Measurements from ENCODE around the gene SUSD2. TPM values are rescaled to one million over a fixed set of nuclear protein-coding genes. Genes with fewer than 3 reads are reported as not detected.
"Not testable (repeated sequence)": the region's sequence is repeated elsewhere in the genome, so short reads cannot be mapped to it uniquely, and the experiment has no call there.

Gene SUSD2
- total RNA-seq: 1 to 10 TPM in 3 of 4 donors, under 1 TPM in 1; 0.76 to 4.1 (median 1.6) TPM

DNA sequence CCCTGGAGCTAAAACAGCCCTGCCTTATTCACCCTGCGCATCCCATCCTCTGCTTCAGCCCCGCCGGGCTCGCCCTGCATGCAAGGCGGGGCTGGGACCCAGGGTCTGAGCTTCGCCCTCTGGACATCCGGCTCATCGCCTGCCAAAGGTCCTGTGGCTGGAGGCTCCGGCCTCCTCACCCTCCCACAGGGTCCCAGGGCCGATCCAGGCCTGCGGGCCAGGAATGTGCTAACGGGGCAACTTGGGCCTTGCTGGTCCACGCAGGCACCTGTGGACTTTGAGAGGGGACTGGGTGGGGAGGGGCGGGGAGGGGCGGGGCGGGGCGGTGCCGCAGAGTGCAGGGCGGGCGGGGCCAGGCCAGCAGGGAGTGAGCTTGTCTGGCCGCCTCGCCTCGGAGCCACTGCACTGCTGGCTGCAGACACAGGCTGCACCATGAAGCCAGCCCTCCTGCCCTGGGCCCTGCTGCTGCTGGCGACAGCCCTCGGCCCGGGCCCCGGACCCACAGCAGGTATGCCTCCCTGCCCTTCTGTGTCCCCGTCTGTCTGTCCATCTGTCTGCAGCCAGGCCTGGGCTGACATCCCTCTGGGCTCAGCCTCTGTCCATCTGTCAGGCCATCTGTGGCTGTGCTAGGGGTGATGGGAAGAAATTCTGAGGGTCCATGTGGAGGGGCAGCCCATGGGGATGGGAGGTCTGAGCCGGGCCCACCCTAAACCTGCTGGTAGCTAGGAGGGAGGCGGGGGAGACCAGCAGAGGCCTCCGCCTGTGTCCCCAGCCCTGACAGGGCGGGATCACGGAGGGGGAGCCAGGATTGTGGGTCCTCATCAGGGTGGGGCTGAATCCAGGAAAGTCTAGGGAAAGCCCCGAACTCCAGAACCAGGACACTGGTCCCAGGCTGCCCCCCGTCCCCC is at the start of gene SUSD2:
Gene SUSD2 (plus strand): TSS at position 400 of the 908 bp plus-strand sequence. CDS start 33 bp downstream, at position 433.
- DNase-seq: no peak
- Histone ChIP-seq H3K4me3 (peak within 1 kb of the TSS in 1 of 4 donors; percentile 28), H3K4me1 (no peaks in the 10 kb centered on the region), H3K27ac (peak within 1 kb of the TSS in 2 of 4 donors; percentile 44 to 46), H3K27me3 (no peaks in the 10 kb centered on the region), H3K9me3 (no peaks in the 10 kb centered on the region), H3K36me3 (no peaks in the 10 kb centered on the region)
- ATAC-seq: peak in 1 of 2 donors; percentile 5
- no peak for TF ChIP-seq CTCF (IDR thresholded peaks at IDR 0.05 in 4 of 5, conservative IDR thresholded peaks at IDR 0.05 in 1 of 5)
- no peak for TF ChIP-seq POLR2A (IDR thresholded peaks at IDR 0.05)
- in situ Hi-C loops (cut with MboI; ENCODE audit: low sequenced_read_pairs in 4 of 4): no loop called here
- intact Hi-C loops (cut with DNase I; ENCODE audit: low total_unique reads): no loop called here

GRCh38 chr22:24133187-24133965 is 47.9 kb upstream of the SUSD2 start:
- Histone ChIP-seq H3K36me3 (peaks cover 0 to 14% of the 10 kb centered on the region in 2 donors), H3K4me3 (no peak overlapping the region), H3K27ac (no peak overlapping the region), H3K27me3 (no peaks in the 10 kb centered on the region), H3K9me3 (no peaks in the 10 kb centered on the region), H3K4me1 (no peaks in the 10 kb centered on the region)
- in situ Hi-C loops (cut with MboI; ENCODE audit: low sequenced_read_pairs in 4 of 4): no loop called here
- DNase-seq (no peak), ATAC-seq (no peak)
- TF ChIP-seq POLR2A (IDR thresholded peaks at IDR 0.05): no peak
- TF ChIP-seq CTCF (IDR thresholded peaks at IDR 0.05 in 4 of 5, conservative IDR thresholded peaks at IDR 0.05 in 1 of 5): peak in 3 of 5 experiments; percentile 11 to 34 (median 12)
- intact Hi-C loops (cut with DNase I; ENCODE audit: low total_unique reads): no loop called here

- in situ Hi-C loops (cut with MboI; ENCODE audit: low sequenced_read_pairs in 4 of 4) (no loop called here), intact Hi-C loops (cut with DNase I; ENCODE audit: low total_unique reads) (no loop called here)
- H3K9me3 ChIP-seq: no peaks in the 10 kb centered on the region
- peaks cover 0 to 14% of the 10 kb centered on the region in 2 donors for H3K36me3 ChIP-seq
- TF ChIP-seq CTCF (IDR thresholded peaks at IDR 0.05 in 4 of 5, conservative IDR thresholded peaks at IDR 0.05 in 1 of 5) (no peak), POLR2A (IDR thresholded peaks at IDR 0.05) (no peak)
- no peak overlapping the region for H3K27ac ChIP-seq
- no peak for DNase-seq
- H3K4me1 ChIP-seq: no peaks in the 10 kb centered on the region
- H3K4me3 ChIP-seq: no peak overlapping the region
- no peak for ATAC-seq
- H3K27me3 ChIP-seq: no peaks in the 10 kb centered on the region
These were observed 47.0 kb upstream of the SUSD2 start for GRCh38 chr22:24134090-24134846.

DNA sequence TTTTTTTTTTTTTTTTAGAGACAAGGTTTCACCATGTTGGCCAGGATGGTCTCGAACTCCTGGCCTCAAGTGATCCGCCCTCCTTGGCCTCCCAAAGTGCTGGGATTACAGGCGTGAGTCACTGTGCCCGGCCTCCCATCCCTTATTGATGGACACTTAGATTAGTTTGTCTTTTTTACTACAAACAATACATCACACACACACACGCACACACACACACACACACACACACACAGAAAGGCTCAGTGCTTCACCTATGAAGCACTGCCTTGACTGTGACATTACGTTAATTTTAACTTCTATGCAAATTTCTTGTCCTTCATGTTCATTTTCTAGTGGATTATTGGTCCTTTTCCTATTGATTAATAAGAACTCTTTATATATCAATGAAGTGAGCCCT is 44.8 kb upstream of the SUSD2 start:
- intact Hi-C loops (cut with DNase I; ENCODE audit: low total_unique reads); ATAC-seq; H3K4me3 ChIP-seq; in situ Hi-C loops (cut with MboI; ENCODE audit: low sequenced_read_pairs in 4 of 4); H3K4me1 ChIP-seq; H3K27me3 ChIP-seq; H3K9me3 ChIP-seq; H3K27ac ChIP-seq; DNase-seq: not testable (repeated sequence)
- peaks cover 0 to 14% of the 10 kb centered on the region in 2 donors for H3K36me3 ChIP-seq

Data from gastrocnemius medialis (tissue), 4 donors.